Trophoblast cell (in vitro differentiated cells and primary cell): Measurements from ENCODE around the gene HSF2.
A peak's percentile ranks its signal among the peaks of the same experiment; 100 is the strongest.

Source experiments
- DNase-seq, 2 donors: peaks; one replicate each; pipeline ENCODE4 v3.0.0-alpha.2; 2016
- H2AFZ ChIP-seq: 2 replicates; pipeline ENCODE4 v1.6.1; 2013; ENCODE audit warnings: low read length, moderate library complexity, mild to moderate bottlenecking; ENCODE audit not compliant: insufficient read depth, poor library complexity
- H2AK5ac ChIP-seq: 2 replicates; pipeline ENCODE4 v1.6.1; 2013; ENCODE audit warnings: mild to moderate bottlenecking, low read length
- H2BK120ac ChIP-seq: 2 replicates; pipeline ENCODE4 v1.6.1; 2013; ENCODE audit warnings: low read length, mild to moderate bottlenecking, moderate library complexity; ENCODE audit not compliant: insufficient read depth, poor library complexity
- H2BK12ac ChIP-seq: 2 replicates; pipeline ENCODE4 v1.6.1; 2013; ENCODE audit warnings: mild to moderate bottlenecking, low read length, moderate library complexity
- H2BK5ac ChIP-seq: 2 replicates; pipeline ENCODE4 v1.6.1; 2013; ENCODE audit warnings: low read length, low read depth, moderate library complexity, mild to moderate bottlenecking; ENCODE audit not compliant: poor library complexity
- H3K14ac ChIP-seq: 2 replicates; pipeline ENCODE4 v1.6.1; 2013; ENCODE audit warnings: mild to moderate bottlenecking, low read length
- H3K18ac ChIP-seq: 2 replicates; pipeline ENCODE4 v1.6.1; 2013; ENCODE audit warnings: mild to moderate bottlenecking, low read length
- H3K23ac ChIP-seq: 2 replicates; pipeline ENCODE4 v1.6.1; 2013; ENCODE audit warnings: low read length
- H3K27ac ChIP-seq: 2 replicates; pipeline ENCODE4 v1.5.1; 2013; ENCODE audit warnings: low read depth, mild to moderate bottlenecking, inconsistent platforms, low read length, moderate library complexity
- H3K27me3 ChIP-seq: 2 replicates; pipeline ENCODE4 v1.6.1; 2013; ENCODE audit warnings: inconsistent platforms, mild to moderate bottlenecking, low read length, moderate library complexity; ENCODE audit not compliant: insufficient read depth
- H3K36me3 ChIP-seq, 2 experiments: 1 replicate in 1 of 2; 2 replicates in 1 of 2; pipeline ENCODE4 v1.6.1; 2013; ENCODE audit warnings: low read length in 2 of 2, mild to moderate bottlenecking in 2 of 2, moderate library complexity in 1 of 2; ENCODE audit not compliant: insufficient read depth in 2 of 2, control insufficient read depth in 1 of 2
- H3K4ac ChIP-seq: 2 replicates; pipeline ENCODE4 v1.6.1; 2013; ENCODE audit warnings: low read depth, mild to moderate bottlenecking, low read length, moderate library complexity
- H3K4me1 ChIP-seq, 2 experiments: 1 replicate in 1 of 2; 2 replicates in 1 of 2; pipeline ENCODE4 v1.6.1; 2013; ENCODE audit warnings: low read length in 2 of 2, mild to moderate bottlenecking in 2 of 2, moderate library complexity in 1 of 2; ENCODE audit not compliant: insufficient read depth in 2 of 2, control insufficient read depth in 1 of 2
- H3K4me2 ChIP-seq: 2 replicates; pipeline ENCODE4 v1.6.1; 2013; ENCODE audit warnings: inconsistent platforms, mild to moderate bottlenecking, low read length, moderate library complexity
- H3K4me3 ChIP-seq: 2 replicates; pipeline ENCODE4 v1.5.1; 2013; ENCODE audit warnings: mild to moderate bottlenecking, low read depth, low read length, inconsistent platforms
- H3K79me1 ChIP-seq: one replicate; pipeline ENCODE4 v1.6.1; 2013; ENCODE audit warnings: low read length
- H3K79me2 ChIP-seq: 2 replicates; pipeline ENCODE4 v1.6.1; 2013; ENCODE audit warnings: low read length, mild to moderate bottlenecking; ENCODE audit not compliant: control insufficient read depth, insufficient read depth, poor library complexity
- H3K9ac ChIP-seq: 2 replicates; pipeline ENCODE4 v1.6.1; 2013; ENCODE audit warnings: mild to moderate bottlenecking, low read length
- H3K9me3 ChIP-seq: 2 replicates; pipeline ENCODE4 v1.6.1; 2013; ENCODE audit warnings: low read depth, mild to moderate bottlenecking, control low read depth, inconsistent platforms, low read length; ENCODE audit not compliant: insufficient read depth
- H4K12ac ChIP-seq: 2 replicates; pipeline ENCODE4 v1.6.1; 2013; ENCODE audit warnings: low read depth, mild to moderate bottlenecking, low read length, moderate library complexity
- H4K8ac ChIP-seq: 2 replicates; pipeline ENCODE4 v1.6.1; 2013; ENCODE audit warnings: low read depth, mild to moderate bottlenecking, low read length, moderate library complexity
- H4K91ac ChIP-seq: one replicate; pipeline ENCODE4 v1.6.1; 2013; ENCODE audit warnings: low read depth, mild to moderate bottlenecking, low read length, moderate library complexity
- WGBS: extraction: QIAGEN DNeasy Blood & Tissue Kit; methylation state at CpG from one replicate; pipeline ENCODE4 v1.1.7; 2013; ENCODE audit warnings: missing lambda C conversion rate; ENCODE audit not compliant: insufficient read length, insufficient coverage; ENCODE audit errors: extremely low coverage; 5-methylcytosine and 5-hydroxymethylcytosine counted together

The HSF2 gene

DNA sequence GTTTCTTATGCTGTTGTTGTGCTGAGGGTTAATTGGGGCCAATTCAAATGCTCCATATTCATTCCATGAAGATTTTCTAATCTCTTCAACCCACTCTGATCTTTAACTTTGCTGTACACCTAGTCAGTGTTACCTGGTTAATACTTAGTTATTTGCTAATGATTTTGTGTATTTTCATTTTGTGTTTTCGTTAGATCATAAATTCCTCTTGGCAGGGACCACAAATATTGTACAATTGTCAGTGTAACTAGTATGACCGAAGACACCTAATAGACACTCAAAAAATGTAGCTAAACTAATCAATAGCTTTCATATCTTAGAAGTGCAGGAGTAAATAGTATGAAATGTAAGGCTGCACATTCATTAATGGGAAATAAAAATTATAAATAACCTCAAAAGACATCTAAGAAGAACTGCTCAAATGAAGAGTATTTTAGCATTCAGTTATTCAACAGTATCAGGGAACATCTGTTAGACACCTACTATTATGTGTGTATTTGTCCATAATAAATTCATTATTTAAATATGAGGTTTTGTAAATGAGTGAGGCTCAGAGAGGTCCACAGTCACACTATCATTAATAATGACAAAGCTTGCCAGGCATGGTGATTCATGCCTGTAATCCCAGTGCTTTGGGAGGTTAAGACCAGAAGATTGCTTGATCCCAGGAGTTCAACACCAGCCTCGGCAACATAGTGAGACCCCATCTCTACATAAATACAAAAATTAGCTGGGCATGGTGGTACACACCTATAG is 13.4 kb upstream of the HSF2 start:
- WGBS, result no CpG with 5 or more reads among the region's 3 CpGs
- Histone ChIP-seq H3K14ac (no peak overlapping the region), H2BK12ac (no peak overlapping the region), H3K27me3 (no peaks in the 10 kb centered on the region), H3K9ac (no peak overlapping the region), H3K4me2 (no peak overlapping the region), H4K8ac (no peak overlapping the region), H3K18ac (no peak overlapping the region), H4K12ac (no peak overlapping the region), H2AFZ (no peak overlapping the region), H3K27ac (no peak overlapping the region), H3K4me3 (no peak overlapping the region), H2BK120ac (no peak overlapping the region), H3K4me1 (no peaks in the 10 kb centered on the region), H3K9me3 (no peaks in the 10 kb centered on the region), H3K79me1 (no peaks in the 10 kb centered on the region), H2BK5ac (no peak overlapping the region), H3K36me3 (no peaks in the 10 kb centered on the region), H3K23ac (no peak overlapping the region), H2AK5ac (no peak overlapping the region), H3K79me2 (no peaks in the 10 kb centered on the region), H4K91ac (no peak overlapping the region), H3K4ac (no peak overlapping the region)
- DNase-seq, result no peak

DNA sequence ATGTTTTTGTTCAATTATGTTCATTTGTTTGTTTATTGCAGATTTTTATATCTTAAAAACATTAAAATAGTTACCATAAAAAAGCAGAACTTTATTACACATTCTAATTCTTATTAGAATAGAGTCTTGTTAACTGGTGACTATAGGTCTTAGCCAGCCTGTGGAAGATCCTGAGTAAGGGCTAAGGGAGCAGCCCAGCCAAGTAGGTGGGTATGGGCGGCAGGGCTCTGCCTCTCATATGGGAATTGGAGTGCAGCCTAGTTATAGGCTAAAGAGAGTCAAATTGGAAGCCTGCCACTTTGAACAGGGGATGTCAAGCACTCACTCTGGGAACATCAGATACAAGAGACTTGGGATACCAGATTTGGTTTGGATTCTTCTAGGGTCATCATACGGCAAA is 10.5 kb upstream of the HSF2 start:
- no peak overlapping the region for H3K4me3 ChIP-seq
- no peak overlapping the region for H3K27ac ChIP-seq
- H4K12ac ChIP-seq, result no peak overlapping the region
- no peak overlapping the region for H4K91ac ChIP-seq
- DNase-seq, result no peak
- H2BK12ac ChIP-seq, result no peak overlapping the region
- no peaks in the 10 kb centered on the region for H3K79me2 ChIP-seq
- H3K79me1 ChIP-seq, result no peaks in the 10 kb centered on the region
- H3K23ac ChIP-seq, result no peak overlapping the region
- no peak overlapping the region for H2BK120ac ChIP-seq
- no peak overlapping the region for H3K9ac ChIP-seq
- no peak overlapping the region for H4K8ac ChIP-seq
- H2AK5ac ChIP-seq, result no peak overlapping the region
- no peak overlapping the region for H2BK5ac ChIP-seq
- H3K4ac ChIP-seq, result no peak overlapping the region
- H3K14ac ChIP-seq, result no peak overlapping the region
- no peaks in the 10 kb centered on the region for H3K36me3 ChIP-seq
- WGBS, result no CpG with 5 or more reads among the region's 2 CpGs
- H2AFZ ChIP-seq, result no peak overlapping the region
- no peak overlapping the region for H3K18ac ChIP-seq
- H3K4me1 ChIP-seq, result no peaks in the 10 kb centered on the region
- no peaks in the 10 kb centered on the region for H3K9me3 ChIP-seq
- peaks cover 5% of the 10 kb centered on the region for H3K27me3 ChIP-seq
- no peak overlapping the region for H3K4me2 ChIP-seq

DNA sequence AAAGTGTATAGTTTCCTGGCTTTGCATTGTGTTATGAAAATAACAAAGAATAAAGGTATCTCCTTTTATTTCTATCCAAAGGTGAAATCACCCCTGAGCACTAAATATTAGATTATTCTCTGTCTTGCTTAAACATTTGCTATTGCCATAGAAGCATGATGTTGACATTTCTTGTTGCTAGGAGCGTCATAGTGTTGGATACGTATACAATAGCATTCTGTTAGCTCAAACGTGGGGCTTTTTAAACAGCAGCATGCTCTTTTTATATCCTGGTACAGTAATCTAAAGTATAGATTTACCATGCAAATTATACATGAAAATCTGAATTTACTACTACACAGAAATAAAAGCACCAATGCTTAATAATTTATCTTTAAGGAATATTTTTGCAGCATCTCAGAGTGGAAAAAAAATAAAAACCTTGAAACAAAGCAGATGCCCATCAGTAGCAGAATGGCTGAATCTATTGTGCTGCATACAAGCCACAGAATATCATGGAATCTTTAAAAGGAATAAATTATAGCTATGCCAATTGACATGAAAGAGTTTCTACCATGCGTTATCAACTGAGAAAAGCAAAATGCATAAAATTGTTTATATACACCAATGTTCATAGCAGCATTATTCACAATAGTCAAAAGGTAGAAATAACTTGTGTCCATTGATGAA is 9.6 kb upstream of the HSF2 start:
- H3K14ac ChIP-seq, result no peak overlapping the region
- H4K8ac ChIP-seq, result no peak overlapping the region
- no peak overlapping the region for H3K27ac ChIP-seq
- H4K91ac ChIP-seq, result no peak overlapping the region
- H2AK5ac ChIP-seq, result no peak overlapping the region
- no peak overlapping the region for H2BK12ac ChIP-seq
- no peak overlapping the region for H3K18ac ChIP-seq
- H3K79me2 ChIP-seq, result no peaks in the 10 kb centered on the region
- no peaks in the 10 kb centered on the region for H3K4me1 ChIP-seq
- DNase-seq, result peak in 1 of 2 donors; percentile 20
- H3K9me3 ChIP-seq, result no peaks in the 10 kb centered on the region
- H3K9ac ChIP-seq, result no peak overlapping the region
- peaks cover 5% of the 10 kb centered on the region for H3K27me3 ChIP-seq
- H3K36me3 ChIP-seq, result no peaks in the 10 kb centered on the region
- no peak overlapping the region for H2BK5ac ChIP-seq
- H4K12ac ChIP-seq, result no peak overlapping the region
- no peak overlapping the region for H2AFZ ChIP-seq
- no peak overlapping the region for H2BK120ac ChIP-seq
- no peaks in the 10 kb centered on the region for H3K79me1 ChIP-seq
- WGBS, result no CpG with 5 or more reads among the region's 4 CpGs
- no peak overlapping the region for H3K4ac ChIP-seq
- H3K23ac ChIP-seq, result no peak overlapping the region
- no peak overlapping the region for H3K4me2 ChIP-seq
- H3K4me3 ChIP-seq, result no peak overlapping the region

DNA sequence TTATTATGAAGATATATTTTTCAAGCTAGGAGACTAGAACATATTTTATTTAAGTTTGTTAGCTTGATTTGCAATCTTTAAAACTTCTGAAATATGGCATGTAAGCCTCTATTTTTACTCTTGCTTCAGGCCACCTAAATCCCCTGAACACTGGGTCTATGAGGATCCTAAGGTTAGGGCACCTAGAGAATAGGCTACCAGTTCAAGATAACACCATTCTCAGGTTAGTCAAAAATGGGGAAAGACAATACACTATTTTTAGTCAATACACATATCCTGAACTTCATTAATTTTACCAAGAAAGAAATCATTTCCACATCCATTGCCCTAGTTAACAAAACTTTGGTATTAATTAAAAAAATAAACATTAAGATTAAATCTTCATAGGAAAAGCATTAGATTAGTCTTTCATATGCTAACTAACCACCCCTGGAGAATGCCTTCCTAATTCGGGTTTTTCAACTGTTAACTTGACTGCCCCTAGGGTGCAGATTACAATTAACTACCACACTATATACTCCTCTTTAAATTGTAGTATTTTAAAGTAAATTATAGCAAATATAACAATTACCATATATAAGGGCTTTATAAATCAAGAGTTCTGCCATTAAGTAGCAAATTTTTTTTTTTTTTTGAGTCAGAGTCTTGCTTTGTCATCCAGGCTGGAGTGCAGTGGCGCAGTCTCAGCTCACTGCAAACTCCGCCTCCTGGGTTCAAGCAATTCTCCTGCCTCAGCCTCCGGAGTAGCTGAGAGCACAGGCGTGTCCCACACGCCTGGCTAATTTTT is 6.7 kb upstream of the HSF2 start:
- H2BK5ac ChIP-seq, result no peak overlapping the region
- H3K14ac ChIP-seq, result no peak overlapping the region
- H3K27me3 ChIP-seq, result peaks cover 5% of the 10 kb centered on the region
- no peak overlapping the region for H2BK12ac ChIP-seq
- no CpG with 5 or more reads among the region's 6 CpGs for WGBS
- no peak overlapping the region for H3K4ac ChIP-seq
- no peak overlapping the region for H4K91ac ChIP-seq
- H3K23ac ChIP-seq, result no peak overlapping the region
- DNase-seq, result no peak
- no peaks in the 10 kb centered on the region for H3K4me1 ChIP-seq
- H2AFZ ChIP-seq, result no peak overlapping the region
- H3K27ac ChIP-seq, result no peak overlapping the region
- H4K8ac ChIP-seq, result no peak overlapping the region
- H2AK5ac ChIP-seq, result no peak overlapping the region
- H2BK120ac ChIP-seq, result no peak overlapping the region
- H3K4me3 ChIP-seq, result no peak overlapping the region
- H3K79me1 ChIP-seq, result no peaks in the 10 kb centered on the region
- no peaks in the 10 kb centered on the region for H3K36me3 ChIP-seq
- H4K12ac ChIP-seq, result no peak overlapping the region
- H3K9me3 ChIP-seq, result no peaks in the 10 kb centered on the region
- H3K18ac ChIP-seq, result no peak overlapping the region
- H3K79me2 ChIP-seq, result no peaks in the 10 kb centered on the region
- H3K9ac ChIP-seq, result no peak overlapping the region
- H3K4me2 ChIP-seq, result no peak overlapping the region
